HG02981 (cell line): ENCODE results near the gene USHBP1.

ENCODE experiments used
- ATAC-seq: cut with Tn5 transposase; IDR thresholded peaks from one replicate; pipeline ENCODE4 v1.9.1; 2021; ENCODE audit warnings: mild to moderate bottlenecking, moderate library complexity; ENCODE audit not compliant: unreplicated experiment

USHBP1 gene

GRCh38 chr19:17215127-17215971 lies 49.2 kb downstream of the USHBP1 start, which contains the start of gene USE1:
Gene USE1, plus strand, starts transcription at chr19:17215357. Its CDS starts 49 bp downstream, at chr19:17215406.
- ATAC-seq: peak; percentile 78

GRCh38 chr19:17214508-17215126 lies 49.9 kb downstream of the USHBP1 start:
- ATAC-seq: no peak

DNA sequence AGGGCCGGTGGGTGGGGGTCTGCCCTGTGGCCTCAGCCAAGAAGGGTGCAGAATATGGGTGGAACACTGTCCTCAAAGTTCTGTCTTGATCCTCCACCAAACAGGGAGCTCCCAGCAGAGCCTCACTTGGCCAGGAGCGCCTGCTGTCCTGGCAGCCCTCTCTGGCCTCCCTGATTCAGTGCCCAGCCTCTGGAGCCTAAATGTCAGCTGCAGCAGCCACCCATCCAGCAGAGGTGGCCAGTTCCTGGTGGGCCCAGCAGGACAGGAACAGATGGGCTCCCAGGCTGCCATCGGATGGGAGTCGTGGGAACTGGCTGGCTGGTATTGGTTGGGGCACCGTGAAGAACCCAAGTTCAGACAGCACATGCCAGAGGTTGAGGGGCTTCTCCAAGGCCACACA lies 51.2 kb downstream of the USHBP1 start:
- no peak for ATAC-seq

GRCh38 chr19:17211547-17212446 lies 52.7 kb downstream of the USHBP1 start:
- ATAC-seq: no peak

DNA sequence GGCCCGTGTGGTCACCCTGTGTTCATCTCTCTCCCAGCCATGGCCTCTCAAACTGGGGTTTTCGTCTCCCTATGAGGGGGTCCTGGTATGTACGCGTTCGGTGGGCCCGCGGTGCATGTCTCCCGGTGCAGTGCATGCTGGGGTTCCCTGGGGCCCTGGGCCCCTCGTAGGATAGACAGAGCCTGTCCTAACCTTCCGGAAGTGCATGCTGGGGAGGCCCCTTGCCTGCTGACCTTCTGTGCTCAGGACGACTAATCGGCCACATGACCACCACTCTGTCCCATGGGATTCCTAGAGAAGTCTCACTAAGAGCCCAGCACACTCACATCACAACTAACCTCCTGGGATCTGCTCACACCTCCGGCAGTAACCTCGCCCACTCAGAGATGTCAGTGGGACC lies 54.2 kb downstream of the USHBP1 start:
- ATAC-seq: no peak

GRCh38 chr19:17209126-17210036 lies 55.2 kb downstream of the USHBP1 start:
- no peak for ATAC-seq

DNA sequence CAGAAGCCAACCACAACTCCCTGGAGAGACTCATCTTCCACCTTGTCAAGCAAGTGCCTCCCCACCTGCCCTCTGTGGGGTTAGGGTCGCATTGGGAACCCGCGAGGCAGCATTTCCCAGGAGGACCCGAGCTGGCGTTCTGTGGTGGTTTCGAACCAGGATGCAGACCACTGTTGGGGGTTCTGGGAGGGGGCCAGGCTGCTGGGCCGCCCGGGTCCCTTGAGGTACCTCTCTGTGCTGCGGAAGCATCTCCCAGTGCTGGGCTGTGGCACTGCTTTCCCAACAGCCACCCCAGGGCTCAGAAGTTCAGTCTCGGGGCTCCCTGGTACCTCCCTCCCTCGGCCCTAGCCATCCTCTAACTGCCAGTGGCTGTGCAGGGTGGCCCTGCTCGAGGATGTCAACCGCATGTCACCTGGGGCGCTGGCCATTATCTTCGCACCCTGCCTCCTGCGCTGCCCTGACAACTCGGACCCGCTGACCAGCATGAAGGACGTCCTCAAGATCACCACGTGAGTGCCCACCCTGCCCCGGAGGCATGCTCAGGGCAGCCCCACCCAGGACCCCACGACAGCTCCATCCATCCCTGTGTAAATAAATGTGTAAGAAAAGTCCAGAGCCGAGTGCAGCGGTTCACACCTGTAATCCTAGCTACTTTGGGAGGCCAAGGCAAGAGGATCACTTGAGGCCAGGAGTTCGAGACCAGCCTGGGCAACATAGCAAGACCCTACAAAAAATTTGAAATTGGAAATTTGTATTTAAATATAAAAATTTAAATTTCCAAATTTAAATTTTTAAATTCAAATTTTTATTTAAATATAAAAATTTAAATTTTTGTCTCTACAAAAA lies 57.6 kb downstream of the USHBP1 start:
- ATAC-seq: no peak

- no peak for ATAC-seq
Measured at GRCh38 chr19:17205237-17206140, 59.1 kb downstream of the USHBP1 start.

DNA sequence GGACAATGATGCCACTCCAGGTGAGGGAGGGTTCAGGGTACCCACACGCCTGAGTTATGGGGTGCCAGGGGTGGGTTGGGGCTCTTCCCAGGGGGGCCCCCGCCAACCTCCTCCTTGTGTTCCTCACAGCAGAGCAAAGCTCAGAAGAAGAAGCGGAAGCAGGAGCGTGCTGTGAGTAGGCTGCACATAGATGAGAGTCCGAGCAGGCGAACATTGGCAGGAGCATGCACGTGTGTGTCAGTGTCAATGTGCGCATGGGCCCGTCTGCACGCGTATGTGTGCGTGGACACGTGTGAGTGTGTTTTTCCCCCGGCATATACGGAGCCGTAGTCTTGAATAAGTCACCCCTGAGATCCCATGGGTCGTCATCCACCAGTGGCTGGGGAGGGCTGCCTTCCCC lies 61.8 kb downstream of the USHBP1 start:
- ATAC-seq: no peak

DNA sequence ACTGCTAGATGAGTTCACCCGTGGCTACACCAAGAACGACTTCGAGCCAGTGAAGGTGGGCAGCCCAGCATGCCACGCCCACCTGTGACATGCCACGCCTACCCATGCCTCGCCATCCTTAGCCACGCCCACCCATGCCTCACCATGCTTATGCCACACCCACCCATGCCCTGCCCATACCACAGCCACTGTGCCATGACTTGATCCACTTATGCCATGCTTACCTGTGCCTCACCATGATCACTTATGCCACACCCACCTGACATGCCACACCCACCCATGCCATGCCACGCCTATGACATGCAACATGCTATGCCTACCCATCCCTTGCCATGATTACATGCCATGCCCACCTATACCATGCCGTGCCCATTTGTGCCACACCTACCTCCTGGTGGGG lies 62.3 kb downstream of the USHBP1 start:
- no peak for ATAC-seq

DNA sequence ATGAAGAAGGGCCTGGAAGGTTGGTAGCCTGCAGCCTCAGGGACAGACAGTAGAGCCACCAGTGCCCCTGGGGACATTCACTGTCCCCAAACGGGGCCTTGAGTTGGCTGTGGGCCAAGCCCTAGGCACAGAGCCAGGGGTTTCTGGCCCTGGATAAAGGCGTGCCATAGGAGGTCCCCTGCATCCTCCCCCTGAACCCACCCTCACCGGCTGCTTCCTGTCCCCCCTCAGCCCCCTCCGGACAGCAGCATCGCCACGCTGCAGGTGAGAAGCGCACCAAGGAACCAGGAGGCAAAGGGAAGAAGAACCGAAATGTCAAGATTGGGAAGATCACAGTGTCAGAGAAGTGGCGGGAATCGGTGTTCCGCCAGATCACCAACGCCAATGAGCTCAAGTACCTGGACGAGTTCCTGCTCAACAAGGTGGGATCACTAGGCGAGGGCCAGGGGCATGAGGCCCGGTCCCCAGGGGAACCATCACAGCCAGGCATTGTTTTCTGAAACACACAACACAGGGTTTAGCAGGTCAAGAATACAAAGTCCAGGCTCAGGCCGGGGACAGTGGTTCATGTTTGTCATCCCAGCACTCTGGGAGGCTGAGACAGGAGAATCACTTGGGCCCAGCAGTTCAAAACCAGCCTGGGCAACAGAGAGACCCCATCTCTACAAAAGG lies 64.0 kb downstream of the USHBP1 start:
- no peak for ATAC-seq
